K562 treated with DMSO at 1 percent for 48 hours (cell line): Measurements from ENCODE around the gene FILIP1L. TPM values are rescaled to one million over a fixed set of nuclear protein-coding genes. Genes with fewer than 3 reads are reported as not detected.

Experiments used
- total RNA-seq: library from RNA; unstranded; fragments of 300-600 nt; gene quantifications from 2 replicates; pipeline ENCODE4 v1.2.3, GENCODE V29; 2022; ENCODE audit warnings: low replicate concordance; ENCODE audit errors: extremely low read depth

FILIP1L gene
- not detected in 2 replicates for total RNA-seq

DNA sequence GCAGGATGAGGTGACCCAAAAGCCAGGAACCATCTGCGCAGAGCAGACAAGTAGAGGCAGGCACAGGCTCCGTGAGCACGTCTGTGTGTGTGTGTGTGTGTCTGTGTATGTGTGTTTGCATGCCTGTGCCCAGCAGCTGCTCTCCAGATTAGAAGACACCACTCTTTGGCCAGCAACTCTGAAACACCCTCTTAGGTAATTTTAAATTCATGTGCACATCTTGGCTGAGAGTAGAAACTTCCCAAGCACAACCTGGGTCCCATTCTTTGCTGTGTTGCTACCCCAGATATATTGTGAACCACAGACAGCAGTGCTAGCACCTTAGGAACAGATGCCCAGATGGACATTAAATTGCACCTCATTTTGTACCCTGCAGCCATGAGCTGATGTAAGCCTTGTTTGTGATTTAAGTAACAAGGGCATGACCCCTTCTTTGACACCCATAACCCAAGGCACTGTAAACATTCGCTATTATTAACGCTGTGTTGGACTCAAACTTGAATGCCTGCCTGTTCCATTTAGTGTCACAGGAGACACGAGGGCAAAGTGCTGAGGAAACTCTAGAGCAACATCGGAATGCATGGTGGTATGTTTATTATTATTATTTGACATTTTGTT, at the start of gene FILIP1L:
Gene FILIP1L (minus strand): TSS at position 89 of the 618 bp plus-strand sequence.

DNA sequence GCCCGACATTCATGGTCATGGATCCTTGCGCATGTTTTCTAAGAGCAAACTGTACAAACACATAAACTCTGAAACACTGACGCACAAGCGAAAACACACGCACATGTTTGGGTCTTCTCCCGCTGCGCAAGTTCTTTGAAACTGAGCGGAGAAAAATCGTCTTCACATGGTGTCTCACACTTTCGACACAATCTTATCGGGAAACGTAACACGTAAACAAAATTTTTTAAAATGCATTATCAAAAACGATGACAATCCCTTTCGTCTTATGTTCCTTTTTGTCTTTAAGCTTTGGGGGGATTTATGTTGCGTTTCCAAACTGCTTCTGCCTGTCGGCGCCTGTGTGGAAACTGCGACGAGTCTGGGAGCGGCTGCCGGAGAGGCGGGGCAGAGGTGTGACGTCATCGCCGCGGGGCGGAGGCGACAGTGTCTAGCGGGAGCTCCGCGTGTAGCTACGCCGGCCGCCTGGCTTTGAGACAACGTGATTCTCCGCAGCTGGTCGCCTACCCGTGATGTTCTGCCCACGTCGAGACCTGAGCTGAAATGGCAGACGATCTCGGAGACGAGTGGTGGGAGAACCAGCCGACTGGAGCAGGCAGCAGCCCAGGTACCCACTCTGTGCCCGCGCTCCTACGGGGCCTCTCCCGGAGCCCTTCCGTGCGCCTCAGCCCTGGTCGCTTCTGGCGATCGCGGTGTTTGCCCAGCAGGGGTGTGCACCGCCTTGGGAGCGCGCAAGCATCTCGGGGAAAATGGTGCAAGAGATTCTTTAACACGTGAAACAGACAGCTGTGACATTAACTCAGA, 296.7 kb downstream of the FILIP1L start, which contains the start of gene CMSS1:
Gene CMSS1 (plus strand): TSS at position 426 of the 804 bp plus-strand sequence.

Other genes starting within 250 kb of the FILIP1L start
- not detected in 2 replicates for gene TBC1D23, start 146.5 kb upstream of the FILIP1L start, total RNA-seq
- not detected in 2 replicates for gene NIT2, start 220.3 kb upstream of the FILIP1L start, total RNA-seq